ENCODE measurements around the gene CCL21. TPM values are rescaled to one million over a fixed set of nuclear protein-coding genes. Genes with fewer than 3 reads are reported as not detected.

The CCL21 gene
- total and polyA plus RNA-seq, 2 of the 8 experiments (the other 6 are each of a cell fraction or from before 2014, with no cell fraction given): not detected

- Histone ChIP-seq H2AK5ac (ENCODE audit: low read depth, low read length) (no peak overlapping the region), H3K4me3 (ENCODE audit: extremely low read depth in 1 of 4, insufficient read depth in 2 of 4, low read depth in 3 of 4, low read length in 4 of 4) (no peak overlapping the region), H3K18ac (ENCODE audit: extremely low read depth, low read length) (no peak overlapping the region), H4K8ac (ENCODE audit: extremely low read depth, insufficient read depth, low read length) (no peak overlapping the region), H3K9me3 (ENCODE audit: insufficient read depth in 2 of 2, low read depth in 1 of 2, low read length in 1 of 2) (no peaks in the 10 kb centered on the region), H3K23ac (ENCODE audit: insufficient read length) (no peak overlapping the region), H3K56ac (replicated peaks; ENCODE audit: insufficient read length, low read depth, low read length) (no peak overlapping the region), H4K91ac (replicated peaks; ENCODE audit: insufficient read length, low read length) (no peak overlapping the region), H3K14ac (ENCODE audit: insufficient read length) (no peak overlapping the region), H3K4me2 (ENCODE audit: insufficient read depth in 1 of 2, low read depth in 2 of 2, low read length in 2 of 2) (no peak overlapping the region), H4K20me1 (replicated peaks in 1 of 2; ENCODE audit: control insufficient read depth in 1 of 2, insufficient read depth in 2 of 2, low read length in 2 of 2) (no peaks in the 10 kb centered on the region), H3K27ac (ENCODE audit: low read depth, low read length) (no peak overlapping the region), H3K79me1 (ENCODE audit: low read depth, low read length) (no peaks in the 10 kb centered on the region), H3K4ac (replicated peaks; ENCODE audit: insufficient read length, low read depth, low read length) (no peak overlapping the region), H2BK5ac (ENCODE audit: low read depth, low read length) (no peak overlapping the region), H2BK15ac (ENCODE audit: low read length) (no peak overlapping the region), H3K79me2 (ENCODE audit: control insufficient read depth in 1 of 2, insufficient read depth in 2 of 2, low read length in 2 of 2) (no peaks in the 10 kb centered on the region), H2BK12ac (ENCODE audit: low read depth, low read length) (no peak overlapping the region), H3K23me2 (ENCODE audit: low read depth, low read length) (no peaks in the 10 kb centered on the region), H3K4me1 (replicated peaks in 1 of 4; ENCODE audit: control insufficient read depth in 3 of 4, insufficient read depth in 4 of 4, low read length in 3 of 4) (no peaks in the 10 kb centered on the region), H2AFZ (ENCODE audit: low read length) (no peak overlapping the region), H2BK120ac (replicated peaks; ENCODE audit: low read depth, low read length) (no peak overlapping the region), H3K27me3 (replicated peaks in 1 of 4; ENCODE audit: control insufficient read depth in 3 of 4, extremely low read depth in 1 of 4, insufficient read depth in 3 of 4, low read length in 3 of 4) (no peaks in the 10 kb centered on the region), H3K9ac (replicated peaks in 1 of 4; ENCODE audit: extremely low read depth in 1 of 4, low read depth in 3 of 4, low read length in 3 of 4) (no peak overlapping the region), H2BK20ac (ENCODE audit: low read length) (no peak overlapping the region), H3K36me3 (ENCODE audit: control insufficient read depth in 2 of 4, insufficient read depth in 4 of 4, low read length in 3 of 4) (no peaks in the 10 kb centered on the region), H4K5ac (ENCODE audit: insufficient read length, low read depth, low read length) (no peak overlapping the region)
- FAIRE-seq: no peak
- POLR2A ChIA-PET (ENCODE audit: partially characterized antibody): no interaction called here
- CTCF ChIA-PET (ENCODE audit: partially characterized antibody): interaction anchor here (0.6 to 1.3 kb wide), 3 partner anchors 14 to 671 kb away, joined by 3 to 4 read pairs (median 3); no protein-coding TSS in a partner anchor
- no peak for DNase-seq (ENCODE audit: low read depth in 1 of 2, low spot score in 2 of 2)
- no peak for TF ChIP-seq HDAC6 (IDR thresholded peaks at IDR 0.05; ENCODE audit: low read depth, low read length)
- TF ChIP-seq SAP30 (IDR thresholded peaks at IDR 0.05; ENCODE audit: insufficient read depth, insufficient replicate concordance, low read length): no peak
- no peak for TF ChIP-seq CTBP2 (IDR thresholded peaks at IDR 0.05; ENCODE audit: borderline replicate concordance, insufficient read depth, insufficient read length, low read length)
These were observed 36.6 kb upstream of the CCL21 start for GRCh38 chr9:34746526-34746925.

Data from H1 (cell line).